Naive B cell (primary cell): ENCODE results near the gene ABTB2. TPM values are rescaled to one million over a fixed set of nuclear protein-coding genes. Genes with fewer than 3 reads are reported as not detected.

Experiments used
- ATAC-seq, 2 donors: fragments of 150-1000 bp; cut with Tn5 transposase; 2 replicates each; pipeline ENCODE4 v1.10.0; 2021; ENCODE audit warnings: low read depth in 2 of 2, mild to moderate bottlenecking in 2 of 2, moderate library complexity in 2 of 2
- DNase-seq: peaks from one replicate; pipeline ENCODE4 v3.0.0; 2022
- H3K27ac Mint-ChIP-seq, 6 donors: one replicate each; pipeline ENCODE4 v1.8.0; 2020 to 2022; ENCODE audit warnings: mild to moderate bottlenecking in 6 of 6, mixed read lengths in 6 of 6, moderate library complexity in 5 of 6, inconsistent platforms in 2 of 6
- H3K27me3 Mint-ChIP-seq, 3 donors: one replicate each; pipeline ENCODE4 v1.8.0; 2021 to 2022; ENCODE audit warnings: mixed read lengths in 3 of 3, mild to moderate bottlenecking in 1 of 3
- H3K36me3 Mint-ChIP-seq, 2 donors: one replicate each; pipeline ENCODE4 v1.8.0; 2020 to 2022; ENCODE audit warnings: mixed read lengths in 2 of 2, inconsistent platforms in 1 of 2, mild to moderate bottlenecking in 1 of 2
- H3K4me1 Mint-ChIP-seq, 3 donors: one replicate each; pipeline ENCODE4 v1.8.0; 2020 to 2022; ENCODE audit warnings: mixed read lengths in 3 of 3, inconsistent platforms in 1 of 3, mild to moderate bottlenecking in 1 of 3, moderate library complexity in 1 of 3
- H3K4me3 Mint-ChIP-seq, 8 donors: one replicate each; pipeline ENCODE4 v1.8.0; 2020 to 2022; ENCODE audit warnings: mild to moderate bottlenecking in 8 of 8, mixed read lengths in 8 of 8, moderate library complexity in 8 of 8, inconsistent platforms in 2 of 8
- H3K9me3 Mint-ChIP-seq, 7 donors: one replicate each; pipeline ENCODE4 v1.8.0; 2020 to 2022; ENCODE audit warnings: mixed read lengths in 7 of 7, mild to moderate bottlenecking in 5 of 7, inconsistent platforms in 2 of 7, moderate library complexity in 1 of 7
- polyA plus RNA-seq, 6 donors: library from polyadenylated mRNA; unstranded; fragments of 300-500 nt; fragmentation: Illumina TruSeq; gene quantifications; one replicate each; pipeline ENCODE4 v1.2.3, GENCODE V29; 2021; ENCODE audit warnings: low read depth in 6 of 6

The ABTB2 gene
- polyA plus RNA-seq, 6 donors from 2014 or later = 0.05 to 0.34 (median 0.27) TPM; not detected in 3

DNA sequence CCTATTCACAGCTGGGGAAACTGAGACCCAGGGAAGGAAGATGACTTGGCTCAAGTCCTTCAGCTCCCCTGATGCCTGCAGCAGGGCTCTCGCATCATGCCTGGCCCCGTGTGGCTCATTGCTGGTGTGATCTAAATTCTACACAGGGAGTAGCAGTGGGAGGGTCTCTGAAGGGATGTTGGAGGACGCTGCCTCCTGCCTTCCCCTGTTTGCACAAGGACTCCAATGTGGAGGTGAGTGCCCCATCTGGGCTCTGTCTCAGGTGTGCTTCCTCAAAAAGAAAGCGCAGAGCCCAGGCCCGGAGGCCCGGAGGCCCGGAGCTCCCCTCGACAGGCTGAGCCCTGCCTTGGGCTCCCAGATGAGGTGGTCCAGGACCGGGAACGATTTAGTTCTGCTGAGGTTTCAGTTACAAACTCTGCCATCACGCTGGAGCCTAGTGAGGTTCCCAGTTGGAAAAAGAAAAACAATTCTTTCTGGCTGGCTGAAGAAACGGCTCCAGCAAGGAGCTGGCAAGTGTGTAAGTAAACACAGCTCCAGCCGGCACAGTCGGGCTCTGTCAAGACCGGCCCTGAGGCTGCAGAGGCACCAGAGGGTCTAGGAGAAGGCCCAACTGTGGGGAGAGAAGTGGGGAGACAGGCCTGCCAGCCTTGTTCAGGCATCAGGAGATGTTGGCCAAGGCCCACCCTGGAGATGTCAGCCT lies 202.6 kb downstream of the ABTB2 start:
- Mint-ChIP-seq H3K27me3 (no peaks in the 10 kb centered on the region), H3K36me3 (no peaks in the 10 kb centered on the region), H3K9me3 (no peaks in the 10 kb centered on the region), H3K4me3 (peak overlapping the region in 4 of 8 donors; percentile 26 to 71 (median 50)), H3K4me1 (peaks cover 26 to 33% (median 26%) of the 10 kb centered on the region in 3 donors), H3K27ac (peak overlapping the region in 2 of 6 donors; percentile 27 to 73)
- no peak for ATAC-seq
- no peak for DNase-seq

DNA sequence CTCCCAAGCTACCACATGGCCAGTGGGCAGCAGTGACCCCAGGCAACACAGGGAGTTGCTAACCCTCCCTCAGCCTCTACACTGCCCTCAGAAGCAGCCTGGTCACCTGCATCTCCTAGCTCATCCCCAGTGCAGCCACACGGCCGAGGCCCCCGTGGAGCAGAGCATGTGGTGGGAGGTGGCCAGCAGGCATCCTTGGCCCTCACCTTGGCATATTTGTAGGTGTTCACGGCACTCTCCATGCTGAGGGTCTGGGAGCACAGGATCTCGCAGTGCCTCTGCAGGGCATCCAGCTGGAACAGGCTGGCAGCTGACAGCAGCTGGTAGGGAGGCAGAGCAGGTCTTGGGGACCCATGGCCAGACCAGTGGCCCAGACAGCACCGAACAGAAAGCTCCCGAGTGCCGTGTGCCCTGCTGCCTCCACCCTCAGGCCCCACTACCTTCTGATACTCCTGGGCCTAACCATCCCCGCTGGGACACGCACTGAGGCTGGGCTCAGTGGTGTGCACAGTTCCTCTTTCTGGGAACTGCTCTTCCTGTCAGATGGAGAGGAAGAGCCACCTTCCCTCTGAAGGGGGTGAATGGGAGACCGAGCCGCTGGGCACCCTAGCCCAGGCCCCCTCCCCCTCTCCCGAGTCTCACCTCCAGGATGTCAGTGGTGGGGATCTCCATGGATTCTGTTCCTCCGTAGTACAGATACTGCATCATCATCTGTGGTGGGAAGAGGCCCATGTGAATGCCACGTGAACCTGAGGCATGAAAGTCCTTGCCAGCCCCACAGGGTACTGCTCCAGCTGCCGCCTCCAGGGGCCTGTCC lies 203.5 kb downstream of the ABTB2 start:
- H3K4me3 Mint-ChIP-seq = peak overlapping the region in 6 of 8 donors; percentile 26 to 75 (median 65)
- no peaks in the 10 kb centered on the region for H3K27me3 Mint-ChIP-seq
- no peaks in the 10 kb centered on the region for H3K9me3 Mint-ChIP-seq
- ATAC-seq = peak; percentile 90 to 91
- H3K27ac Mint-ChIP-seq = peak overlapping the region in 5 of 6 donors; percentile 12 to 92 (median 64)
- peaks cover 20 to 32% (median 26%) of the 10 kb centered on the region in 3 donors for H3K4me1 Mint-ChIP-seq
- peak; percentile 34 for DNase-seq
- H3K36me3 Mint-ChIP-seq = no peaks in the 10 kb centered on the region

DNA sequence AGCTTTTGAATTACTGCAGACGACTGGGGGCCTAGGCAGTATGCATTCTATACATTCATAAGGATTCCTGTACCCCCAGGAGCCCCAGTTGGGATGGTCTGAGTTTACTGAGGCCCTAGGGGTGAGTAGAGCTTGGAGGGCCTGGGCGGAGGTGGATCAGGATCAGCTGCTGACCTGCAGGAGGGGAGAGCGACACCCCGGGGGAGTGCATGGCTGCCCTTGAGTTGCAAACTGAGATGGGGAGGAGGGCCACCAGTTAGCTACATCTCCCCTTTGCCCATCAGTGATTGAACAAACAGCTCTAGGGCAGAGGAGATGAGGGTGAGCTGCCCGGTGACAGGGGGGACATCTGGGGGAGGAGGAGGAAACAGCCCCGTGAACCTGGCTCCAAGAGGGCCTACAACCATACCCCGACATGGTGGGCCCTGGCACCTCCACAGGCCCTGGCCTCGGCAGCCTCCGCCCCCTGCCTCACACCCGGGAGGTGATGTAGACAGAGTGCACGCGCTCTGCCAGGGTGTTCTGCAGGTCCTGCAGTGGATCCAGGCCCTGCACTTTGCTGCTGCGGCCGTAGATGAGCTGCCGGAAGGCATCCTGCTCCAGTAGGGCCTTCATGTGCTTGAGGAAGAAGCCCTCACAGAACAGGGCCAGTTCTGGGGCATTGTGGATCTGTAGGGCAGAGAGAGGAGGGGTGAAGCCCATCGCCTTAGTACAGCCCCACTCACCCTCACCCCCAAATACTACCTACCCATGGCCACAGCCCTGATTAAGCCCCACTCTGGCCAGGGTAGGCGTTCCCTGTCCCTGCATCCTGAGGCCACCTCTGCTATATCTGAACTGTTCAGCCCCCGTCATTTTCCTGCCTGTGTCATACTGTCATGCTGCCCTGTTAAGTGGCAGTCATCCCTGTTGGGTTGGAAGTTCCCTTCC lies 205.6 kb downstream of the ABTB2 start:
- Mint-ChIP-seq H3K27me3 (no peaks in the 10 kb centered on the region), H3K9me3 (no peaks in the 10 kb centered on the region), H3K4me1 (peaks cover 18 to 32% (median 26%) of the 10 kb centered on the region in 3 donors), H3K4me3 (peak overlapping the region in 1 of 8 donors; percentile 77), H3K27ac (peak overlapping the region in 3 of 6 donors; percentile 27 to 88 (median 78)), H3K36me3 (peaks cover 0 to 4% of the 10 kb centered on the region in 2 donors)
- no peak for ATAC-seq
- DNase-seq = no peak

DNA sequence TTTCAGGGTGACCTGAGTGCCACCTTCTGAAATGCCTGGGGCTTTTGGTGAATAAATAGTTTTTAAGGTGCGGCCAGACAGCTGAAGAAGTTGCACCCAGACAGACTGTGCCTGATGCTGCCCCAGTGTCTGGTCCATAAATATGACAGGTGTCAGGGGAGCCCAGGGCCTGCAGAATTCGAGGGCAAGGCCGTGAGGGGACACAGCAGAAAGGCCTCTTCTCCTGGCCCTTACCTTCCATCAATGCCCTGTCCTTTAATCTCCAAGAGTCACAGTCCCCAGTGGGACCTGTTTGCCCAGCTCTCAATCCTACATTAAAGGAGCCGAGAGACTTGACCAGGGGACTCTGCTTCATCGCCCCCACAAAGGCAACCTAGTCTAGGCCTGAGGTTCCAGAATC lies 206.6 kb downstream of the ABTB2 start:
- H3K9me3 Mint-ChIP-seq = no peaks in the 10 kb centered on the region

DNA sequence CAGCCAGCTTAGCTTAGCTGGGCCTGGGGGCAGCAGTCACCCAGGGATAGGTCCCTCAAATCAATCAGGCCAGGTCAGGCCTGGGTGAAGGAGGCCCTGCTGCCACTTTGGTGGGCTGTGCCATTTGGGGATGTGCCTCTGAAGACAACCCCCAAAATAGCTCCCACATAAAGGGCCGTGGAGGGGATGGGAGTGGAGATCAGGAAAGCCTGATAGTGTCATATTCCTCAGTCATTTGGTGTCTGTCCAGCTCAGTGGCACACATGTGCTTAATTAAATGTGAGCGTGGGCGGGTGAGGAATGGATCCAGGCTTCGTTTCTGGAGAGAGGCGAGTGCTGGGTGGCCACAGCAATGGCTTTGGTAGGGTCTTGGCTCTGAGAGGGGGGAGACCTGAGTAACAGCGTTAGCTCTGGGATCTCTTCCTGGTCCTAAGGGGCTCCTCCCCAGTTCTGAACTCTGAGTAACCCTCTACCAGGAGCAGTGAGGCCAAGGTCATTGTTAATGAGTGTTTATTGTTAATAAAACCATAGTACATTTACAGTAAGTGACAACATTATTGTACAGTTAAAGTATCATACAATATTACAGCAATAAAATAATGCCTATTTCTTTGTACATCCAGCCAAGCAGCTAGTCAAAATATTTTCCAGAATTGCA lies 207.2 kb downstream of the ABTB2 start:
- H3K9me3 Mint-ChIP-seq = no peaks in the 10 kb centered on the region
- peak overlapping the region in 2 of 6 donors; percentile 42 to 53 for H3K27ac Mint-ChIP-seq
- ATAC-seq (no peak), DNase-seq (no peak)
- H3K4me1 Mint-ChIP-seq = peaks cover 18 to 45% (median 39%) of the 10 kb centered on the region in 3 donors
- H3K27me3 Mint-ChIP-seq = no peaks in the 10 kb centered on the region
- no peak overlapping the region for H3K4me3 Mint-ChIP-seq
- H3K36me3 Mint-ChIP-seq = peaks cover 10 to 14% of the 10 kb centered on the region in 2 donors

More for the DNA sequence above, 206.6 kb downstream of the ABTB2 start:
- Mint-ChIP-seq H3K4me3 (no peak overlapping the region), H3K4me1 (peaks cover 18 to 39% (median 34%) of the 10 kb centered on the region in 3 donors), H3K27me3 (no peaks in the 10 kb centered on the region), H3K27ac (peak overlapping the region in 2 of 6 donors; percentile 42 to 53), H3K36me3 (peaks cover 4 to 10% of the 10 kb centered on the region in 2 donors)
- no peak for DNase-seq
- ATAC-seq = no peak

DNA sequence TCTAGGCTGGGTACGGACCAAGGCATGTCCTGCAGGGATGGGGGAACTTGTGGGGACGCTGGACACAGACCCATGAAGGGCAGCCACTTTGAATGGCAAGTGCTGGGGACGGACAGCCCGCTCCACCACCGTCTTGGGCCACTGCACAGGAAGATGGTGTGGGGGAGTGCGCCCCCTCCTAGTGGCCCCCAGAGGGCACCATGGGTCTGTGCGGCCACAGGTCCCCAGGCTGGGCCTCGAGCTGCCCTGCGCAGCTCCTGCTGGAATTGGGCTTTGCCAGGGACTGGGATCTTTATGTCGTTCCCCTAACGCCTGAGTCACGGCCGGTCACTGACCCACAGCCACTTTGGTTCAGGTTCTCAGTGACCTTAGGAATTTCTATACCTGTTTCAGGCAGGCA lies 208.0 kb downstream of the ABTB2 start:
- Mint-ChIP-seq H3K4me1 (peaks cover 18 to 49% (median 41%) of the 10 kb centered on the region in 3 donors), H3K9me3 (no peaks in the 10 kb centered on the region), H3K27ac (no peak overlapping the region), H3K36me3 (peaks cover 15% of the 10 kb centered on the region in 2 donors), H3K27me3 (no peaks in the 10 kb centered on the region), H3K4me3 (no peak overlapping the region)
- DNase-seq = no peak
- ATAC-seq = no peak

DNA sequence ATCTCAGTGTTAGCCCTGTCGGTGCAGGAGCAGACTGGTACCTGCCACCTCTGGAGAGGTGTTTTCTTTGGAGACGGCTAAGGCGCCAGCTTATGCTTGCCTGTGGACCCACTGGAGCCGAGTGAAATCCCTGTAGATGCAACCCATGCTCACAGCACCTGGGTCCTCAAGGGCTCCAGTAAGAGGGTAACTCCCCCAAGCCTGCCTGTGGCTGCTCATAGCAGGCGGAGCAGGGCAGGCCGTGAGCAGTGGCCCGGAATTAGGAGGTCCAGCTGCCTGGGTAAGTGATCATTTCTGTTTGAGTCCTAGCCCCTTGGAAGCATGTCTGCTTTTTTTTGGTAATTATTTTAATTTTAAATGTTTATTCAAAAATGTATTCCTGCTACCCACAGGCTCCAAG lies 208.5 kb downstream of the ABTB2 start:
- Mint-ChIP-seq H3K27me3 (no peaks in the 10 kb centered on the region), H3K36me3 (peaks cover 15% of the 10 kb centered on the region in 2 donors), H3K27ac (no peak overlapping the region), H3K9me3 (no peaks in the 10 kb centered on the region), H3K4me3 (no peak overlapping the region), H3K4me1 (peaks cover 15 to 44% (median 36%) of the 10 kb centered on the region in 3 donors)
- ATAC-seq (no peak), DNase-seq (no peak)

DNA sequence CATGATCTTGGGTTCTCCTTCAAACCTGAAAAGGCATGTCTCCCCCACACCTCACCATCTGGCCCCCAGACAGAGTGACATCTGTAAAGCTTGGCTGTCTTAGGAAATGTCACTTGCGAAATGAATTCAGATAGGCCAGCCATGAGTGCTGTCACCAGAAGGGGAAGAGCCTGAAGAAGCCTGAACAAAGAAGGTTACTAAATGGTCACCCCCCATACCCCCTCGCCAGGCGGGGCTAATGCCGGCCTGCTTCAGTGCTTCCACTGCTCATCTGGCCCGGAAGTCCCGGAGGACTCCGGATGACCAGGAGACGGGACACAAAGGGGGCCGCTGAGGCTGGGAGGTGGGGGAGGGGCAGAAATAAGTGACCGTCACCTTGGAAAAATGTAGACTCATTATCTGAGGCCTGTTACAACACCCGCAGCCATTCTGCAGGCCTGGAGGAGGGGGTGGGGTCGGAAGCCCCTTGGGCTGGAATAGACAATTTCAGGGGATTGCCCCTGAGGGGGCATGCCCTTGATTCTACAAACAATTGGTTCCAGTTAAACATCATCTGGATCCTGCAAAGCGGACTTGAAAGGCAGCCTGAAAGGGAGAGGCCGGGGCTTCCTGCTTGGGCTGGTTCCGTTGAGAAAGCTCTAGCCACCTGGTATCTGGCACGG lies 209.2 kb downstream of the ABTB2 start:
- H3K4me1 Mint-ChIP-seq = peaks cover 11 to 38% (median 30%) of the 10 kb centered on the region in 3 donors
- H3K27ac Mint-ChIP-seq = no peak overlapping the region
- no peaks in the 10 kb centered on the region for H3K27me3 Mint-ChIP-seq
- H3K4me3 Mint-ChIP-seq = no peak overlapping the region
- peaks cover 15% of the 10 kb centered on the region in 2 donors for H3K36me3 Mint-ChIP-seq
- ATAC-seq (no peak), DNase-seq (no peak)
- no peaks in the 10 kb centered on the region for H3K9me3 Mint-ChIP-seq

DNA sequence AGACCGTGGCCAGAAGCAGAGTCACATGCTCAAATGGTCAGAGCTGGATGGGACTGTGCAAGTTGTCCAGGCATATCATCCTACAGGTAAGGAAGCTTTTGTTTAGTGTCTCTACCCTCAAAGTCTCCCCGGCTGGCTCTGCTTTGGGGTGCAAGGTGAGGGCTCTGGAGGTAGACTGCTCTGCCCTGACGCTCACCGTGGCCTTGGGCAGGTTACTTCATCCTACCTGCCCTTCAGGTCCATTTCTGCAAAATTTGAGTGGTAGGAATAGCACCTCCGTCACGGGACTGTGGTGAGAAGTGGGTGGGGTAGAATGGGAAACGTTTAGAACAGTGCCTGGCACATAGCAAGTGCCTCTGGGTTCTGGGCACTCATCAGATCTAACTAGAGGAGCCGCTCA lies 210.2 kb downstream of the ABTB2 start:
- peaks cover under 1 to 27% (median 19%) of the 10 kb centered on the region in 3 donors for H3K4me1 Mint-ChIP-seq
- no peak for ATAC-seq
- H3K27ac Mint-ChIP-seq = peak overlapping the region in 5 of 6 donors; percentile 13 to 80 (median 49)
- H3K9me3 Mint-ChIP-seq = no peaks in the 10 kb centered on the region
- H3K4me3 Mint-ChIP-seq = no peak overlapping the region
- peaks cover 22 to 25% of the 10 kb centered on the region in 2 donors for H3K36me3 Mint-ChIP-seq
- no peaks in the 10 kb centered on the region for H3K27me3 Mint-ChIP-seq
- no peak for DNase-seq

DNA sequence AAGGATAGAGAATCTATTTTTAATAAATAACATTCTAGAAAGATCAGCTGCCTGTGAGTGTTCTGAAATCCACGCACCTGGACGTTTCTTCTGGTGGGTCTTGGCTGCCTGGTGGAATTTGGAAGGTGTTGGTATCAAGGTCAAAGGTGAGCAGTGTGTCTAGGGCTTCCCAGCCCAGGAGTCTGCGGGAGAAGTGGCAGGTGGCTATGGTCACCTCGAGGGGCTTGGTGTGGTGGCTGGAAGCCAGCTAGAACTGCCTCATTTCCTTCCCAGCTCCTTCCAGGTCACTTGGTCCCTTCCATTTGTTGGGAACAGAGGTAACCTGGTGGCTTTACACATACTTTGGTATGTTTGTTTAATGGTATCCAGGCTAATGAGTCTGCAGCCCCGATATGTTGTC lies 210.9 kb downstream of the ABTB2 start:
- ATAC-seq (no peak), DNase-seq (no peak)
- H3K4me3 Mint-ChIP-seq = peak overlapping the region in 1 of 8 donors; percentile 33
- peaks cover 28 to 29% of the 10 kb centered on the region in 2 donors for H3K36me3 Mint-ChIP-seq
- no peaks in the 10 kb centered on the region for H3K27me3 Mint-ChIP-seq
- H3K4me1 Mint-ChIP-seq = peaks cover 0 to 23% (median 18%) of the 10 kb centered on the region in 3 donors
- peak overlapping the region in 4 of 6 donors; percentile 59 to 86 (median 80) for H3K27ac Mint-ChIP-seq
- H3K9me3 Mint-ChIP-seq = no peaks in the 10 kb centered on the region

DNA sequence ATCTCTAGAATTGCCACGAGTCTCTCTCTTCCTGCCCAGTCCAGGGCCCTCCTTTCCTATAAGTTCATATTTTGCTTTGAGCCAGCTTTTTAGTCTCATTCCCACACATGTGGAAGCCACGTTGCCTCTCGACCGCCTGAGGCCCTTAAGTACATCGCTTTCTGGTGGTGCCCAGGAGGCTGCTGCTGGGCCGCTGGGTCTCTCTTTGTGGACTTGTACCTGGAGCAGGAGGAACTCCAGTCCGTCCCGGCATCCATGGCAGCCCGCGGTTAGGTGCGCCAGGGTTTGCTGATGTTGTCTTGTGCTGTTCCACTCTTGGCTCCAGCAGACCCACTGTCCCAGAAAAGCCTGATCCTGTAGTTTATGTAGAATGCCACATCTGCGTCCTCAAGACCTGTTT lies 211.4 kb downstream of the ABTB2 start:
- no peaks in the 10 kb centered on the region for H3K9me3 Mint-ChIP-seq
- peak overlapping the region in 5 of 6 donors; percentile 59 to 93 (median 86) for H3K27ac Mint-ChIP-seq
- DNase-seq (no peak), ATAC-seq (no peak)
- peaks cover 32 to 33% of the 10 kb centered on the region in 2 donors for H3K36me3 Mint-ChIP-seq
- peaks cover 0 to 20% (median 18%) of the 10 kb centered on the region in 3 donors for H3K4me1 Mint-ChIP-seq
- peak overlapping the region in 1 of 8 donors; percentile 75 for H3K4me3 Mint-ChIP-seq
- no peaks in the 10 kb centered on the region for H3K27me3 Mint-ChIP-seq

DNA sequence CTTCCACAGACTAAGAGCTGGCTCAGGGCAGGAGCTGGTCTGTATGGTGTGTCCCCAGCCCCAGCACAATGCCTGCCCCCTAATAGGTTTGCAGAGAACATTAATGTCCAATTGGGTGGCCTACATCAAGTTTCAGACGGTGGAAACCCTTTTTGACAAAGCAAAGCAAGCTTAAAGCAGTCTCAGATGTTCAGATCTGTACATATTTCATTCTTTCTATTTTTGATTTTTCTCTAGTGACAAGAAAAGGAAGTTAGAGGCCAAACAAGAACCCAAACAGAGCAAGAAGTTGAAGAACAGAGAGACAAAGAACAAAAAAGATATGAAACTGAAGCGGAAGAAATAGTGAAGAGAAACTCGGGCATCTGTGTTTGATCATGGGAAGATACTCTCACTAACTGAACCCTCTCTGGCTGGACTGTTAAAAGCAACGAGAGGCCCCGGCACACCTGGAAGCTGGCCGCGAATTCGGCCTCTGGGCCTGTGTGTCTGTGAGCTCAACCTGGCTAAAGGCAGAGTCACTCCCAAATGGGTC lies 211.9 kb downstream of the ABTB2 start:
- Mint-ChIP-seq H3K27me3 (no peaks in the 10 kb centered on the region), H3K4me1 (peaks cover 0 to 20% (median 18%) of the 10 kb centered on the region in 3 donors), H3K9me3 (no peaks in the 10 kb centered on the region), H3K36me3 (peaks cover 34 to 37% of the 10 kb centered on the region in 2 donors), H3K27ac (peak overlapping the region; percentile 59 to 93 (median 88)), H3K4me3 (peak overlapping the region in 3 of 8 donors; percentile 35 to 75 (median 38))
- DNase-seq = no peak
- ATAC-seq = peak in 1 of 2 donors; percentile 32
